Neural cell (in vitro differentiated cells): Measurements from ENCODE around the gene LRFN3.

Source experiments
- EP300 ChIP-seq: fragments of 450-650 bp; conservative IDR thresholded peaks from 2 replicates; pipeline ENCODE4 v1.6.1; 2014; ENCODE audit warnings: antibody characterized with exemption, mild to moderate bottlenecking, moderate library complexity; ENCODE audit not compliant: poor library complexity, severe bottlenecking
- EZH2 ChIP-seq: fragments of 200-600, 300-800 bp; shearing (Covaris generic), sonication (generic); IDR thresholded peaks from 2 replicates; pipeline ENCODE4 v1.6.1; 2014; ENCODE audit warnings: antibody characterized with exemption, low read length, borderline replicate concordance, mild to moderate bottlenecking; ENCODE audit not compliant: insufficient read depth, poor library complexity, severe bottlenecking
- TF ChIP-seq, protein P1 (sequence below): IDR thresholded peaks from 2 replicates; pipeline ENCODE4 v1.6.1; 2012; ENCODE audit warnings: borderline replicate concordance

DNA sequence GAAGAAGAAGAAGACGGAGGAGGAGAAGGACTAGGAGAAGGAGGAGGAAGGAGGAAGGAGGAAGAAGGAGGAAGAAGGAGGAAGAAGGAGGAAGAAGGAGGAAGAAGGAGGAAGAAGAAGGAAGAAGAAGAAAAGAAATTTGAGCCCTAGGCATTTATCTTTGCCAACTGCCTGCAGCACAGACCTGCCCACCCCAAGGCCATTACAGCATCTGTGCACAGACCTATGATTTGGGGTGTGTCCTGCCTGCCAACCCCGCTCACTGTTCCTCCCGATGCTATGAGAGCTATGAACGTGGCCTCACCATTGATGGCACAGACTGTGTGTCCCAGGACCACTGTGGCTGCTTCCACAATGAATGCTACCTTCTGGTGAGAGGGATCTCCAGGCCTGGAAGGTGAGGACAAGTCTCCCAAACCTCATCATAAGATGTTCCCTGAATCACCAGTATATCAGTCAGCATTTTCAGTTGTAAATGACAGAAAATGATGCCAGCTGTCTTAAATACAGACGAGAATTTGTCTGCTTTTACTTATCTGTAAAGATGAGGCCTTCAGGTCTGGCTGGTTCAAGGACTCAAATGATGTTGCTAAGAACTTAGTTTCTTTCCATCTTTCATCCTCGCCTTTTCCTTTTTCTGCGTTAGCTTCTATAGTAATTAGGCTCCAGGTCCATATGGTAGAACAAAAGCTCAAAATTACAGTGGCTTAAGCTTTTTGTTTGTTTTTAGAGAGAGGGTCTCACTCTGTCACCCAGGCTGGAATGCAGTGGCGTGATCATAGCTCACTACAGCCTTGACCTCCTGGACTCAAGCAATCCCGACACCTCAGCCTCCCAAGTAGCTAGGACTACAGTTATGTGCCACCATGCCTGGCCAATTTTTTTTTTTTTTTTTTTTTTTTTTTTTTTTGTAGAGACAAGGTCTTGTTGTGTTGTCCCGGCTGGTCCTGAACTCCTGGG, 54.9 kb downstream of the LRFN3 start:
- TF ChIP-seq, protein P1, sequence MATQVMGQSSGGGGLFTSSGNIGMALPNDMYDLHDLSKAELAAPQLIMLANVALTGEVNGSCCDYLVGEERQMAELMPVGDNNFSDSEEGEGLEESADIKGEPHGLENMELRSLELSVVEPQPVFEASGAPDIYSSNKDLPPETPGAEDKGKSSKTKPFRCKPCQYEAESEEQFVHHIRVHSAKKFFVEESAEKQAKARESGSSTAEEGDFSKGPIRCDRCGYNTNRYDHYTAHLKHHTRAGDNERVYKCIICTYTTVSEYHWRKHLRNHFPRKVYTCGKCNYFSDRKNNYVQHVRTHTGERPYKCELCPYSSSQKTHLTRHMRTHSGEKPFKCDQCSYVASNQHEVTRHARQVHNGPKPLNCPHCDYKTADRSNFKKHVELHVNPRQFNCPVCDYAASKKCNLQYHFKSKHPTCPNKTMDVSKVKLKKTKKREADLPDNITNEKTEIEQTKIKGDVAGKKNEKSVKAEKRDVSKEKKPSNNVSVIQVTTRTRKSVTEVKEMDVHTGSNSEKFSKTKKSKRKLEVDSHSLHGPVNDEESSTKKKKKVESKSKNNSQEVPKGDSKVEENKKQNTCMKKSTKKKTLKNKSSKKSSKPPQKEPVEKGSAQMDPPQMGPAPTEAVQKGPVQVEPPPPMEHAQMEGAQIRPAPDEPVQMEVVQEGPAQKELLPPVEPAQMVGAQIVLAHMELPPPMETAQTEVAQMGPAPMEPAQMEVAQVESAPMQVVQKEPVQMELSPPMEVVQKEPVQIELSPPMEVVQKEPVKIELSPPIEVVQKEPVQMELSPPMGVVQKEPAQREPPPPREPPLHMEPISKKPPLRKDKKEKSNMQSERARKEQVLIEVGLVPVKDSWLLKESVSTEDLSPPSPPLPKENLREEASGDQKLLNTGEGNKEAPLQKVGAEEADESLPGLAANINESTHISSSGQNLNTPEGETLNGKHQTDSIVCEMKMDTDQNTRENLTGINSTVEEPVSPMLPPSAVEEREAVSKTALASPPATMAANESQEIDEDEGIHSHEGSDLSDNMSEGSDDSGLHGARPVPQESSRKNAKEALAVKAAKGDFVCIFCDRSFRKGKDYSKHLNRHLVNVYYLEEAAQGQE, result no peak
- TF ChIP-seq EP300 (no peak), EZH2 (no peak)
